Stromal cell of bone marrow (primary cell): Measurements from ENCODE around the gene ELFN1.
A peak's percentile ranks its signal among the peaks of the same experiment; 100 is the strongest.

Experiments
- DNase-seq: peaks from one replicate; pipeline ENCODE4 v3.0.0-alpha.2; 2012; ENCODE audit warnings: low read depth

ELFN1 gene

DNA sequence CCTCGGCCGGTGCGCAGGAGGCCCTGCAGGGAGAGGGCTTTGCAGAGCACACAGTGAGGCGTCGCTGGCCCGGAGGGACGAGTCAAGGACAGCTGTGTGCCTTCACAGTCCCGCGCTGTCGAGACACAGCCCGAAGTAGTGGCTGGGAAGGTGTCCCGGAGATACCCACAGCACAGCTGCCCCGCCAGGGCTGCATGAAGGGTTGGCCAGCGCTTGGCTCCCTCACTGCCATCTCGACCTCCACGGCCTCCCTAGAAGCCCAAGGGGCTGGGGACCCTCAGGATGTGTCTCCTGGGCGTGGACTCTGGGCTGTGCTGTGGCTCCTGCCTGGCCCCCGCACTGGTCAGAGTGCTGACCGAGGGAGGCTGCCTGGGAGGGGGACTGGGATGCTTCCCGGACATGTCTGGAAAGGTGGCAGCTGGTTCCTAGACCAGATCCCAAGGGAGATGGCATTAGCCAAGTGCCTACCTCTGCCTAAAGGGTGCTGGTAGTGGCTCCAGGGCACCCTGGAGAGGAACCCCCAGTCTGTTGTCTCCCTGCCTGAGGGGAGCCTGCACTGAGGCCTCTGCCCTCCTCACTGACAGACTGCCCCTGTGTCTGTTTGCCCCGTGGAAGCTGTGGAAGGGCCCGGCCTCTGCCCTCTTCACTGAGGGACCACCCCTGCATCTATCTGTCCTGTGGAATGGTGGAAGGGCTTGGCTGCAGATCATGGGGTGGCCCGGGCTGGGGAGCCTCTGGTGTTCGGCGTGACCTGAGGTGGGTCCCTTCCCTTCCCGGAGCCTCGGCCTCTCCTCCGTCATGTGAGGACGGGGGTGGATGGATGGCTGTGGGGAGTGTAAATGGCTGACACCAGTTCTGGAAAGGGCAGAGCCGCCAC, 5.8 kb downstream of the ELFN1 start:
- DNase-seq: no peak

DNA sequence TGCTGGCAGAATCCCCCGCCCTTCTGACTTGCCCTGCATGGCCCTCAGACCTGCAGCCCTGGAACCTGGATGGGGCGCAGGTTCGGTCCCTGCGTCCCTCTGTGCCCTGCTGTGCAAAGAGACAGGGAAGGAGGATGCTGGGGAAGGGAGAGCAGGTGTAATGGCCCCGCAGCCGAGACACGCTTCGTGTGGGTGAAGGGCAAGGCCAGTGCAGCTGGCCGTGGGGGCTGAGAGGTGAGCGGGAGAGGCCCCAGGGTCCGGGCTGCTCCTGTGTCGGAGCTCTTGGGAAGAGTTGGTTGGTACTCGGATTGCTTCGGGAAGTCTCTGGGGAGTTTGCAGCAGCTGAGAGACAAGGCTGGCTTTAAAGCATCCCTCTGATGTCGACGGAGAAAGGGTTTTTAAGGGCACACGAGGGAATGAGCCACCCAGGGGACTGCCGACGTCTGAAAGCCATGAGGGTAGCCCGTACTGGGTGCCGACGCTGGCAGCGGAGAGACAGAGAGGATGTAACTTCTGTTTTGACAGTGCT, 6.5 kb downstream of the ELFN1 start:
- DNase-seq: no peak

- no peak for DNase-seq
Measured at GRCh38 chr7:1677206-1678080, 7.4 kb downstream of the ELFN1 start.

DNA sequence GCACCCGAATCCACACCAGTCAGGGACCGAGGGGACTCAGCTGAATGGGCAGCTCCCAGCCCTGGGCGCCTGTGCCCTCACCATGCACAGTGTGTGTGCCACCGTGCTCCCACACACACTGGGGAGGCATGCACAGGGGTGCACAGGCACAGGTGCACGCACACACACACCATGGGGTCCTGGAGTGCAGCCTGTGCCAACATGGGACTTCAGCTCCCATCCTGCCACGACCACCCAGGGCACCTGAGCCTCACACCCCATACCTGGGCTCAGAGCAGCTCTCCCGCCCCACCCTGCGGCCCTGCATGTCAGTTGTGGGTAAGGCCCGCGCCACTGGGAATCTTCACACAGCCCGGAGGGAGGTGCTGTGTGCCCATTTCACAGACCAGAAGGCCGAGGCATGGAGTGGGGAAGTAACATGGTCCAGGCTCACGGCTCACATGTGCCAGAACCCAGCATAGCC, 8.0 kb downstream of the ELFN1 start:
- no peak for DNase-seq

DNA sequence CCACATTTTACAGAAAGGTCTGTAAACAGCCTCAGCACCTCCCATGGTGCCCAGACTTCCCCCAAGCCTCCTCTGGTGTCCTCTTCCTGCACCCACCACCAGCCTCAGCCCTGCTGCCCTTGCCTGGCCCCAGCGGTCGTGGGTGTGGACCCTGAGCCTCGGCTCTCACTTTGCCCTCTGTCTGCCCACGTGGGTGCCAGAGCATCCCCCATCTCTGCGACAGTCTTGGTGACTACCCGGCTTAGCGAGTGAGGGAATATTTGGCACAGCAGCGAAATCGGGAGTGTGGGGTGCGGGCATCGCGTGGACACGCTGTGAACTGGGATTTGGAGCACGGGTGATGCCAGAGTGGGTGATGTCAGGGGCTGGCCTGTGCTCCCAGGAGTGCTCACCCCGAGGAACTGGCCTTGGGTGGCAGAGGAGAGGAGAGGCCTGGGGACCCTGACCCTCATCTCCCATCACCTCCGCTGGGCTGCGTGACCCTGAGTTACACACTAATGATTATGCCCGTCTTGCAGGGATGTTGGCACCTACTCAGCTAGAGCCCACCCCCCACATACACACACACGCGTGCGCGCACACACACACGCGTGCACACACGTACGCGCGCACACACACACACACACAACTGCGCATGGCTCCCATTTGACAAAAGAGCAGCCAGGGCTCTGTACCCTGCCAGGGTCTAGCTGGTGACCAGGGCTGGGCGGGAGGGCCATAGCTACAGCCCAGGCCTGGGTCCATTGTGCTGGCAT, 8.7 kb downstream of the ELFN1 start:
- no peak for DNase-seq

GRCh38 chr7:1679326-1679965, 9.4 kb downstream of the ELFN1 start:
- DNase-seq: no peak

DNA sequence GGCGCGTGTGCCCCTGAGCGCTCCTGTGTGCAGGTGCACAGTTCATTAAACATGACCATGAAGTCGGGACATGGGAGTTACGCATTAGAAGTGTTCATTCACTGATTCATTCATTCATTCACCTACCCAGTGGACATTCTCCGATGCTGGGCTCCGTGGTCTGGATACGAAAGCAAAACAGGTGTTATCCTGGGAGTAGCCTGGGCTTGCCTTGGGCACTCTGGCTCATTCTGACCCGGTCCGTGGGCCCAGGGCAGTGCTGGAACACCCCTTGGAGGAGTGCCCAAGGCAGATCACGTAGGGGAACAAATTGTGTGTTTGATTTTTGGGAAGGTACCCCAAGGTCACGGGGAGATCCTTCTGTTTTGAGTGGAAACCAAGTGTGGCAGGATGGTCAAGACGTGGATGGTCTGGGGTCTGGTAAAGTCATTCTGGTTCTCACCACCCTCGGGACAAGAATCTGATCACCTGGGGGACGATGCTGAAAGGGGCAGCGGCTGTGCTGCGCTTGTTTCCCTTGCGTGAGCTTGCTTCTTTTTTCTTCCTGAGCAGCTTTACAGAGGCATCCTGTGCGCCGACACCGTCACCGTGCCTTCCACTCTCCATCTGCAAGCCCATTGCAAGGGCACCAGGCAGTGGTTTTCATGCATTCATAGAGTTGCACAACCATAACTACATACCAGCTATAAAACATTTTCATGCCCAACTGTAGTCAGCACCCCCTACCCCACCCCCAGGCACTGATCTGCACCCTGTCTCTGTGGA, 10.1 kb downstream of the ELFN1 start:
- DNase-seq: no peak

DNA sequence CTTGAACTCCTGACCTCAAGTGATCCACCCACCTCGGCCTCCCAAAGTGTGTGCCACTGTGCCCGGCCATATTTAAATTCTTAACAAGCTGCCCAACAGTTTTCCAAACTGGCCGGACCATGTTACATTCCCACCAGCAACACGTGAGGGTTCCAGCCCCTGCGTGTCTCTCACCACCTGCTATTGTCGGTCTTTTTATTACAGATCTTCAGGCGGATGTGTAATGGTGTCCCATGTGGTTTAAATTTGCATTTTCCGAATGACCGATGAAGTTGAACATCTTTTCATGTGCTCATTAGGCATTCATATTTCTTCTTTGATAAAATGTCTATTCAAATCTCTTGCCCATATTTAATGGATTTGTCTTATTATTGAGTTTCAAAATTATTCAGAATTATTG, 11.5 kb downstream of the ELFN1 start:
- no peak for DNase-seq

DNA sequence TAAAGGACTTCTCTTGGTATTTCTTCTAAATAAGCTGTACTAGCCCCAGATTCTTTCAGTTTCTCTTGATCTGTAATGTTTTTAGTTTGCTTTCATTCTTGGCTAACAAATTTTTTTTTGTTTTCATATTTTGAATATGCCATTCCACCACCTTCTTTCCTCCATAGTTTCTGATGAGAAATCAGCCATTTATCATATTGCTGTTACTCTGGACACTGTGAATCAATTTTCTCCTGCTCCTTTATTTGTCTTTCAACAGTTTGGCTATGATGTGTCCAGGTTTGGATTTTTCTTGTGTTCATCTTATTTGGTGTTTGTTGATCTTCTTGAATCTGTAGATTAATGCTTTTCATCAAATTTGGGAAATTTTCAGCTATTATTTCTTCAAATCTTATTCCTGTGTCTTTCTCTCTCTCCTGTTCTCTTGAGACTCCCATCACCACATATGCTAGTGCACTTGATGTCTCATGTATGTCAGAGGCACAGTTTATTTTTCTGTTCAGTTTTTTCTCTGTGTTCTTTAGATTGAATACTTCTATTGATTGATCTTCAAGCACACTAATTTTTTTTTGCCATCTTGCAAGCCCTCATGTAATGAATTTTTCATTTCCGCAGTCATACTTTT, 15.0 kb downstream of the ELFN1 start:
- no peak for DNase-seq

DNA sequence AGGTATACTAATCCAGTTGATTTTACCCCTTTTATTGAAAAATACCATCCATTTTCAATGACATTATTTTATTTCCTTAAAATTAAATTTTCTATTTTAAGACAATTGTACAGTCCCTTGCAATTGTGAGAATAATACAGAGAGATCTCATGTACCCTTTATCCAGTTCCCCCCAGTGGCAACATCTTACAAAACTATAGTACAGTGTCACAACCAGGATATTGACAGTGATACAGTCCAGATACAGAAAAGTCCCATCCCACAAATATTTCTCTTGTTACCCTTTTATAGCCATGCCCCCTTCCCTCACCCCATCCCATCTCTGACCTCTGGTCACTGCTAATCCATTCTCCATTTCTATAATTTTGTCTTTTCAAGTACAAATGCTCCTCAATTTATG, 18.5 kb downstream of the ELFN1 start:
- DNase-seq: no peak

- no peak for DNase-seq
Measured at GRCh38 chr7:1689311-1689710, 19.2 kb downstream of the ELFN1 start.

GRCh38 chr7:1690359-1690958, 20.4 kb downstream of the ELFN1 start:
- no peak for DNase-seq

DNA sequence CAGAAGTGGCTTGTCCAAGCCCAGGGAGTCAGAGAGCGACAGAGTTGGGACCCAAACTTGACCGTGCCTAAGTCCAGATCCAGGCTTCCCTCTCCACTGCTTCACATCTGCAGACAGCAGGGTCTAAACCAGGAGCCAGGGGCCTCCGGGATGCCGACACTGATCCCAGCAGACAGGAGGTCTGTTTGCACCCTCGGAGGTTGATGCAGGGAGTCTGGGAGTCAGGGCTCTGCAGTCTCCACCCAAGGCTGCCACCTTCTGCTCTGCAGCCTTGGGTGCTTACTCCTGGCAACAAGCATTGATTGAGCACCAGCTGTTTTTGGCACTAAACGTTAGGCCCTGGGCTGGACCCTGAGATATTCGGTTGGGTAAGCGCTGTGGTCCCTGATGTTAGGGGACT, 21.0 kb downstream of the ELFN1 start:
- DNase-seq: no peak

DNA sequence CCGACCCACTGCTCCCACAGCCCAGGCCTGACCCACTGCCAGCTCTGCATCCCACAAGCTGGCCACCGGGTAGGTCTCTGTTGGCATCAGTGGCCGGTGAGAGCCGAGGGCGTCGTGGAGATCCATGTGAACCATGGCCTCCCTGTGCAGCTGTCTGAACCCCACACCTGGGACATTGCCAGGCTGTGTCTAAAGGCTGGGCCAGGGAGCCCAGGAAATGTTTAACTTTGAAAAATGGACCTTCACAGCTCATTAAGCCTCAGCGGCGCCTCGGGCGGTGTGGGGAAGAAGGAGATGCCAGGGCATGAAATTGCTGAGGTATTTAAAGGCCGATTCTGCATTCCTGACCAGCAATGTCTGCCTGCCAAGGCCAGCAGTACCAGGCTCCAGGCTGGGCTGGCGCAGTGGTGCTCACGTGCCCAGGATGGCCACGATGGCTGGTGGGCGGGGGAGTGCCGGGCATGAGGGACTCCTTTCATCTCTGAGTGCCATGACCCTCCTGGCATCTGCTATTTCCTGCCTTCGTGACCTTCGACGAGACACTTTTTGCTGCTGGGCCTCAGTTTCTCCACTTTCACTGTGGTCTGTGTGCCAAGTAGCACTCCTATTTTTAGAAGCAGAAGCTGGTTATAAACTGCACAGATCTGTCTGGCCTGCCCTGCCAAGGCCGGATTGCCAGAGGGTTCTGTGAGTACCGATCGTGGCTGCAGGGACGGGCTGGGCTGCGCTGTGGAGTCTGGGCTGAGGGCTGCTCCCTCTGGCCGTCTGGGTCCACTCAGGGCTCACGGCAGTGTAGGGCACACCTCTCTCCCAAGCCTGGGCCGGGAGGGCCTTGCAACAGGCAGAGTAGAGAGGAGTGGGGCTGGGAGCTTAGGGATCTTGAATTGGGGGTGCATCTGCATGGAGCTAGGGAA, 21.8 kb downstream of the ELFN1 start:
- no peak for DNase-seq

DNA sequence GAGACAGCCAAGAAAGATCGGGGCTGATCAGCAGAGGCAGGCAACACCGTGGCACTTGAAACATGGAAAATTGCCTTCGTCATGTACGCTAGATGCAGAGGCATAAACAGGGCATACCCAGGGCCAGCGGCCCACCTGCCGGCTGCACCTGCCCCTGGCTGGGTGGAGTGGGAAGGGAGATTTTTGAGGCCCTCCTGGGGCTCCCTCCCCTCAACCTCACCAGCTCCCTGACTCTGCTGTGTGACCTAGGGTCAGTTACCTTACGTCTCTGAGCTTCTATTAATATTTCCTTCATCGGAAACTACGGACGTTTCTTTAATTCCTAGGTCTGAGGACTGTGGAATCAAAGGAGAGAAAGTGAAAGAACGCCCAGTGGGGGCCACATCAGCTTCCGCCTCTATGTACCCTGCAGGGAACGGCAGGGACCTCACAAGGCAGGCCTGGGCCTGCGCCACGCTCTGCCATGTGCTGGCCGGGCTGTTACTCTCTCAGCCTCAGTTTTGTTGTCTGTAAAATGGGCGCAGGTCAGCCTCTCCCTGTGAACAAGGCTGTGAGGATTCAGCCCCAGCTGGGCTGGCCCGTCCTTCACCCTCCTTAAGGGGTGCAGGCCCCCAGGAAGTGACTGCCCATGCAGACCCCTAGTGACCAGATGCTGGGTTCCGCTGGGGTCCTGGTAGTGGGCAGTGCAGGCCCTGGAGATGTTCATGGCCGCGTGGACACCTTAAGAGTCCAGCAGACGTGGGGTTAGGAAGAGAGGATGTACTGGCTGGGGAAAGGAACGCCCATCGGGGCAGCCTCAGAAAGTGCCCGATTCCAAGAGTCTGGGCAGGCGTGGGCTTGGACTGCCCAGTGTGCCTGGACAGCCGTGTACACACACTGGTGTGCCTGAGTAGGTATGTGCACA, 22.7 kb downstream of the ELFN1 start:
- no peak for DNase-seq

GRCh38 chr7:1693419-1693990, 23.4 kb downstream of the ELFN1 start:
- DNase-seq: no peak

- DNase-seq: peak; percentile 3
Measured at GRCh38 chr7:1693991-1694524, 24.0 kb downstream of the ELFN1 start.
